Pancreas (tissue), 10 donors: ENCODE measurements around the gene RBM25. TPM values are rescaled to one million over a fixed set of nuclear protein-coding genes. Genes with fewer than 3 reads are reported as not detected.
"Not testable (repeated sequence)": the region's sequence is repeated elsewhere in the genome, so short reads cannot be mapped to it uniquely, and the experiment has no call there.

Source experiments
- ATAC-seq, 4 donors: fragments of 200-7000 bp; cut with Tn5 transposase; one replicate each; pipeline versions ENCODE4 v1.8.0 to v1.9.1; 2020; ENCODE audit warnings: mild to moderate bottlenecking in 4 of 4, moderate library complexity in 4 of 4
- DNase-seq, 6 donors: peaks; one replicate each; pipeline ENCODE4 v3.0.0-alpha.2; 2020
- FAIRE-seq: peaks from 2 replicates; lab custom pipeline; 2012; peaks lifted over from hg19 to GRCh38; lab: Jason Lieb, UNC
- H3K27ac ChIP-seq, 4 donors: fragments of 200-600 bp; sonication (generic); 1 replicate in 3 of 4; 2 replicates in 1 of 4; pipeline versions ENCODE4 v1.5.0 to v1.8.0; 2020
- H3K27me3 ChIP-seq, 4 donors: fragments of 200-600 bp; one replicate each; pipeline ENCODE4 v1.8.0; 2021
- H3K36me3 ChIP-seq, 3 donors: fragments of 200-600 bp; sonication (generic) in 1 of 3; one replicate each; pipeline versions ENCODE4 v1.5.0 to v1.8.0; 2020 to 2021
- H3K4me1 ChIP-seq, 3 donors: fragments of 200-600 bp; one replicate each; pipeline ENCODE4 v1.8.0; 2021
- H3K4me3 ChIP-seq, 4 donors: fragments of 200-600 bp; sonication (generic) in 2 of 4; one replicate each; pipeline versions ENCODE4 v1.5.0 to v1.8.0; 2020 to 2021
- H3K9me3 ChIP-seq, 4 donors: fragments of 200-600 bp; one replicate each; pipeline ENCODE4 v1.8.0; 2021
- CTCF ChIP-seq, 4 donors: fragments of 200-600 bp; sonication (generic) in 3 of 4; IDR thresholded peaks; one replicate each; pipeline versions ENCODE4 v1.5.0 to v1.8.0; 2021; ENCODE audit warnings: antibody characterized with exemption in 4 of 4
- WGBS, 2 donors: extraction: QIAGEN DNeasy Blood & Tissue Kit; methylation state at CpG; one replicate each; pipeline ENCODE4 v1.1.7; 2013; 5-methylcytosine and 5-hydroxymethylcytosine counted together
- intact Hi-C, 3 donors: fragments of 100-400 bp; cut with DNase I; formaldehyde crosslinking; loops; one replicate each; pipeline versions ENCODE4 v1.11.1 to v1.14.2; 2022
- polyA plus RNA-seq, 2 donors: library from polyadenylated mRNA; stranded (reverse); fragments of 200-250 nt; gene quantifications; one replicate each; pipeline ENCODE4 v1.2.3, GENCODE V29; 2013
- total RNA-seq, 6 donors: library from RNA; stranded (reverse); fragmentation: NEBNext Ultra II Directional in 4 of 6; extraction: Animal tissue kit (Norgen Biotek cat#: 25700) in 4 of 6; gene quantifications; one replicate each; pipeline versions ENCODE4 v1.2.1 to v1.2.4, GENCODE V29; 2021 to 2023
- donor health status: healthy with polysubstance abuse.
- donor health status: DM: no; HTN: no; CAD: no; lungs with moderate emphysema.
- donor health status: DM: no; HTN: no; CAD: no.
- donor health status: control.
- donor health status: control.
- donor health status: Bipolar disorder and iron deficiency.
- donor health status: DM: yes; HTN: yes; CAD: no.
- donor health status: DM: no; HTN: no; CAD: no.
- donor health status: DM: no; HTN: no; CAD: no.
- donor health status: DM: yes; HTN: yes; CAD: no.

The RBM25 gene
- total and polyA plus RNA-seq, 8 donors: 22.7 to 62.8 (median 33.1) TPM

- H3K36me3 ChIP-seq: peaks cover 0 to 9% (median 0%) of the 10 kb centered on the region in 3 donors
- no peak for TF ChIP-seq CTCF (IDR thresholded peaks at IDR 0.05)
- intact Hi-C loops: no loop called here
- no peaks in the 10 kb centered on the region for H3K27me3 ChIP-seq
- H3K27ac ChIP-seq: no peak overlapping the region
- no peak for ATAC-seq
- no peaks in the 10 kb centered on the region for H3K4me1 ChIP-seq
- H3K4me3 ChIP-seq: no peak overlapping the region
- WGBS, 2 donors: 95 to 97% methylated on average over 11 of the region's 11 CpGs
- DNase-seq: no peak
- no peaks in the 10 kb centered on the region for H3K9me3 ChIP-seq
- no peak for FAIRE-seq
These were observed 103.9 kb downstream of the RBM25 start for GRCh38 chr14:73162251-73162650.

- no peak for TF ChIP-seq CTCF (IDR thresholded peaks at IDR 0.05)
- Histone ChIP-seq H3K9me3 (no peaks in the 10 kb centered on the region), H3K27me3 (no peaks in the 10 kb centered on the region), H3K4me1 (no peaks in the 10 kb centered on the region), H3K4me3 (no peak overlapping the region), H3K36me3 (peaks cover 0 to 17% (median 3%) of the 10 kb centered on the region in 3 donors), H3K27ac (no peak overlapping the region)
- 89 to 100% methylated on average over 1 of the region's 1 CpG for WGBS, 2 donors
- DNase-seq (no peak), ATAC-seq (no peak), FAIRE-seq (no peak)
- intact Hi-C loops: no loop called here
These were observed 108.1 kb downstream of the RBM25 start for GRCh38 chr14:73166399-73166798.

DNA sequence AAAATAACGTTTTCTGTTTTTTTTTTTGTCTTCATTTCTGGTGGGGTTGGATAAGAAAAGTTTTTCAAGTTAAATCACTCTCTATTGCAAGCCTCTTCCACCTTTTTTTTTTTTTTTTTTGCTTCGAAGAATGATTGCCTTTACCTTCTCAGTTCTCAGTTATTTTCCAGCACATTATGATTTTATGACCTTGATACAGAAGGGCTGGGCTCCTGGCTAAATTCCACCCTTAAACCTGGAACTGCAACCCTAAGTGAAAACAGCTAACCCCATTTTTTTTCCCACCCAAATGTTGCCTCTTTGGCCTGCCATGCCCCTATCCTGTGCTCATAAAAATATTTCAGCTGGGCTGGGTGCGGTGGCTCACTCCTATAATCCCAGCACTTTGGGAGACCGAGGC lies 109.4 kb downstream of the RBM25 start:
- Histone ChIP-seq H3K27me3 (no peaks in the 10 kb centered on the region), H3K9me3 (no peaks in the 10 kb centered on the region), H3K27ac (no peak overlapping the region), H3K36me3 (peaks cover 0 to 23% (median 3%) of the 10 kb centered on the region in 3 donors), H3K4me1 (no peaks in the 10 kb centered on the region), H3K4me3 (no peak overlapping the region)
- intact Hi-C loops: no loop called here
- WGBS, 2 donors: 66 to 77% methylated on average over 4 of the region's 4 CpGs
- no peak for DNase-seq
- FAIRE-seq: no peak
- no peak for ATAC-seq
- no peak for TF ChIP-seq CTCF (IDR thresholded peaks at IDR 0.05)

GRCh38 chr14:73168274-73168673 lies 109.9 kb downstream of the RBM25 start:
- H3K27ac ChIP-seq: no peak overlapping the region
- ATAC-seq (no peak), DNase-seq (no peak), FAIRE-seq (no peak)
- no peaks in the 10 kb centered on the region for H3K27me3 ChIP-seq
- intact Hi-C loops: no loop called here
- H3K9me3 ChIP-seq: no peaks in the 10 kb centered on the region
- no peak overlapping the region for H3K4me3 ChIP-seq
- no peaks in the 10 kb centered on the region for H3K4me1 ChIP-seq
- WGBS, 2 donors: 89 to 91% methylated on average over 9 of the region's 9 CpGs
- peaks cover 0 to 22% (median 3%) of the 10 kb centered on the region in 3 donors for H3K36me3 ChIP-seq
- TF ChIP-seq CTCF (IDR thresholded peaks at IDR 0.05): no peak

GRCh38 chr14:73168691-73169090 lies 110.4 kb downstream of the RBM25 start:
- no peaks in the 10 kb centered on the region for H3K4me1 ChIP-seq
- intact Hi-C loops: no loop called here
- H3K27me3 ChIP-seq: no peaks in the 10 kb centered on the region
- DNase-seq (no peak), FAIRE-seq (no peak), ATAC-seq (no peak)
- WGBS, 2 donors: 71 to 74% methylated on average over 14 of the region's 14 CpGs
- TF ChIP-seq CTCF (IDR thresholded peaks at IDR 0.05): no peak
- peaks cover 0 to 22% (median 3%) of the 10 kb centered on the region in 3 donors for H3K36me3 ChIP-seq
- H3K9me3 ChIP-seq: no peaks in the 10 kb centered on the region
- H3K4me3 ChIP-seq: no peak overlapping the region
- H3K27ac ChIP-seq: no peak overlapping the region

DNA sequence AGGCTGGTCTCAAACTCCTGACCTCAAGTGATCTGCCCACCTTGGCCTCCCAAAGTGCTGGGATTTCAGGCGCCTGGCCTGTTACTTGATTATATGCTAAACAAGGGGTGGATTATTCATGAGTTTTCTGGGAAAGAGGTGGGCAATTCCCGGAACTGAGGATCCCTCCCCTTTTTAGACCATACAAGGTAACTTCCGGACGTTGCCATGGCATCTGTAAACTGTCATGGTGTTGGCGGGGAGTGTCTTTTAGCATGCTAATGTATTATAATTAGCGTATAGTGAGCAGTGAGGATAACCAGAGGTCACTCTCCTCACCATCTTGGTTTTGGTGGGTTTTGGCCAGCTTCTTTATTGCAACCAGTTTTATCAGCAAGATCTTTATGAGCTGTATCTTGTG lies 111.5 kb downstream of the RBM25 start:
- H3K9me3 ChIP-seq, DNase-seq, H3K4me3 ChIP-seq, H3K27me3 ChIP-seq, ATAC-seq, H3K27ac ChIP-seq, H3K4me1 ChIP-seq, FAIRE-seq: not testable (repeated sequence)
- 90 to 92% methylated on average over 6 of the region's 6 CpGs for WGBS, 2 donors
- H3K36me3 ChIP-seq: peaks cover 0 to 34% (median 8%) of the 10 kb centered on the region in 3 donors
- intact Hi-C loops: loop anchor here in 1 of 3 donors (10.0 kb wide), 1 partner anchor 295 kb away; no protein-coding TSS in a partner anchor
